Glomerular visceral epithelial cell (primary cell): Measurements from ENCODE around the gene NRIP2.
A peak's percentile ranks its signal among the peaks of the same experiment; 100 is the strongest.
"Not testable (repeated sequence)": the region's sequence is repeated elsewhere in the genome, so short reads cannot be mapped to it uniquely, and the experiment has no call there.

Experiments used
- DNase-seq: peaks from one replicate; pipeline ENCODE4 v3.0.0-alpha.2; 2016; ENCODE audit errors: extremely low spot score

NRIP2 gene, protein sequence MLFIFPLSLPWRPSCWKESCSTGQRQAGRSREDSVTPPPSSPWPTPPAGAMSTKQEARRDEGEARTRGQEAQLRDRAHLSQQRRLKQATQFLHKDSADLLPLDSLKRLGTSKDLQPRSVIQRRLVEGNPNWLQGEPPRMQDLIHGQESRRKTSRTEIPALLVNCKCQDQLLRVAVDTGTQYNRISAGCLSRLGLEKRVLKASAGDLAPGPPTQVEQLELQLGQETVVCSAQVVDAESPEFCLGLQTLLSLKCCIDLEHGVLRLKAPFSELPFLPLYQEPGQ

GRCh38 chr12:2834581-2835491 is at the start of gene NRIP2:
Gene NRIP2 (minus strand): TSS chr12:2835035. CDS start chr12:2834983, 52 bp downstream.
- no peak for DNase-seq

GRCh38 chr12:2879853-2880252 is 45.0 kb upstream of the NRIP2 start:
- DNase-seq, result no peak

DNA sequence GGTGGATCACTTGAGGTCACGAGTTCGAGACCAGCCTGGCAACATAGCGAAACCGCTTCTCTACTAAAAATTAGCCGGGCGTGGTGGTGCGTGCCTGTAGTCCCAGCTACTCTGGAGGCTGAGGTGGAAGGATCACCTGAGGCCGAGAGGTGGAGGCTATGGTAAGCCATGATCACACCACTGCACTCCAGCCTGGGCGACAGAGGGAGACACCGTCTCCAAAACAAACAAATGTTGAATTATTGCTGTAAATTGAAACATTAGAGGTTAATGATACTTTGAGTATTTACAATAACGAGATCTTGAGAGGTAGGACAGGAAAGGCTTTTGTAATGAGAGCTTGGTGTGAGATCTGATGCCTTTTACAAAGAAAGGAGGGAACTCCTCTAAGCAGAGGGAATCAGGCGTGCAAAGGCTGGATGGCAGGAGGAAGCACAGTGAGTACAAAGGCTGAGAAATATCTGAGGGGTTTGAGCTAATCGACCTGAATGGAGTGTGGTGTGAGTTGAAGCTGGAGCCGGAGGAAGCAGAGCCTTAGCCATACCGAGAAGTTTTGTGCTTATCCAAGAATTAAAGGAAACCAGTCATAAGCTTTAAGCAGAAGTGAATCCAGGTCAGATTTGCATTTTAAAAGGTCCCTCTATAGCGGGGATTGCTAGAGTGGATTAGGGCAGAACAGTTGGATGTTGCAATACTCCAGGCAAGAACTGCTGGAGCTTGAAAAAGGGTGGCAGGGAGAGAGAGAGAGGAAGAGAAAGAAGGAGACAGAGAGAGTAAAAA is 43.3 kb upstream of the NRIP2 start:
- DNase-seq, result peak; percentile 46

GRCh38 chr12:2877047-2877952 is 42.5 kb upstream of the NRIP2 start, which contains the start of the genes FOXM1 and RHNO1:
Gene FOXM1 (minus strand): TSS chr12:2877174. CDS start chr12:2874478, 2,696 bp downstream.
Gene RHNO1 (plus strand): TSS chr12:2877223. CDS start chr12:2885367, 8,144 bp downstream.
- peak; percentile 86 for DNase-seq

- DNase-seq, result peak; percentile 18
Observed at GRCh38 chr12:2876431-2877046, 41.7 kb upstream of the NRIP2 start.

GRCh38 chr12:2868986-2869632 is 34.3 kb upstream of the NRIP2 start:
- DNase-seq, result not testable (repeated sequence)

GRCh38 chr12:2864198-2864597 is 29.4 kb upstream of the NRIP2 start:
- DNase-seq, result no peak

GRCh38 chr12:2863402-2863801 is 28.6 kb upstream of the NRIP2 start:
- DNase-seq, result not testable (repeated sequence)

DNA sequence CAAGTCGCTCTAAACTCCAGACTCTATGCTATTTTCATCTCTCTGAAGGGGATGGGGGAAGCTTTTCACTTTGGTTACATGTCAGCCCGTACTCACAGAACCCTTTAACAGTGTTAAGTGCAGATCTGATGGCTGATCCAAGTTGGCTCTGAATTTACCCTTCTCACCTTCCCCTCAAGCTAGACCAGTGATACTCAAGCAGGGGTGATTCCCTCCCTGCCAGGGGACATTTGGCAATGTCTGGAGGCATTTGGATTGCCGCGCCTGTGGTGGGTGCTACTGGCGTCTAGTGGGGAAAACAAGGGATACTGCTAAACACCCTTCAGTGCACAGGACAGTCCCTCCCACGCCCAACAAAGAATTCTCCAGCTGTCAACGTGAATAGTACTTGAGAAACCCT is 28.0 kb upstream of the NRIP2 start:
- DNase-seq, result no peak

GRCh38 chr12:2860170-2860569 is 25.3 kb upstream of the NRIP2 start:
- DNase-seq, result no peak

- no peak for DNase-seq
Observed at GRCh38 chr12:2858944-2859421, 24.1 kb upstream of the NRIP2 start.

DNA sequence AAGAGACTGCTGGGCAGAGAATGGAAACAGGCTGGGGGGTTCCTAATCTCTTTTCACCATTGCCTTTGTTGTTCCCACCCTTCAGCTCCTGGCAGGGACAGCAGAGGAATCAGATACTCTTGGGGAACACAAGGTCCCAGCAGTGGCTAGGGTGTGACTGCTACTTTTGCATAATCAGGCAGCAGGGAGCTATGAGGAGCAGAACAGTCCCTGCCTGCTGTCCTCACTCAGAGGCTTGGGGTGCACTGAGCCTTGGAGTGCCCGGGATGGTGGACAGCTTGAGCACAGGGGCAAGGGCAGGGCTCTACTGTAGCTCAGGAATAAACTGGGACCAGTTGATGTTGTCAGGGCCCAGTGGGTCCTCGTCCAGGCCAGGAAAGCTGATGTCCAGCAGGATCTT is 23.5 kb upstream of the NRIP2 start:
- no peak for DNase-seq

- DNase-seq, result no peak
Observed at GRCh38 chr12:2857576-2857975, 22.7 kb upstream of the NRIP2 start.

GRCh38 chr12:2857021-2857431 is 22.2 kb upstream of the NRIP2 start, which contains the start of gene TEX52:
Gene TEX52 (minus strand): TSS chr12:2857039. CDS start chr12:2857026, 13 bp downstream.
- DNase-seq, result peak; percentile 16

GRCh38 chr12:2856051-2856450 is 21.2 kb upstream of the NRIP2 start:
- DNase-seq, result no peak

- no peak for DNase-seq
Observed at GRCh38 chr12:2855546-2855945, 20.7 kb upstream of the NRIP2 start.

DNA sequence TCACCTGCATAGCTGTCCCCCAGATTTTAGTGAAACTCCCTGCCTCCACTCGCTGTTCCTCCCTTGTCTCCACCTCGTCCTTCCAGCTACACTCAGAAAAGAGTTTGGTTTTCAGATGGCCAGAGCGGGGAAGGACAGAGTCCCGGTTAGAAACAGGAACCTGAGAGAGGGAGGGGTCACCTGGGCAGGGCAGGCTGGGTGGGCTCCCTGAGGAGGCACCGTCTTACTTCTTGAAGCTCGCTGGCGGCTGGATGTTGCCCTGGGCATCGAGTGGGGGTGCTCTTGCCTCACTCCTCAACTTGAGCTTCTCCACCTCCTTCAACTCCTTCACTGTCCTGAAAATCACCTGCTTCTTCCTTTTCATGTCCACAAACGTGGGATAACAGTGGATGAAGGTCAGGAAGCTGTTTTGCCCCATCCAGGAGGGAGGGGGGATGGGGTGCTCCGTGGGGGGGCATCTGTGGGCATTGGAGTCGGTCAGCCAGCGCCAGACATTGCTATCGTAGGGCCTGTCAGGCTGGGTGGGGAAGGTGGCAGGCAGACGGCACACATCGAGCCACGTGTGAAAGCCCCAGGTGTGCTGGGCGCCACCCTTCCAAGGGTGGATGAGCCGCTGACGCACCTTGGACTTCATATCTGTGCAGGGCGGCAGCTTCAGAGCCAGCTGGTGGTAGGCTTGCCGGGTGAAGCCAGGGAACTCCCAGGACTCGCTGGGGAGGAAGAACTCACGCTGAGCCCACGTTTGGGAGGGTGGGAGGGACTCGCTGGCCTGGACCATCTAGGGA is 20.0 kb upstream of the NRIP2 start:
- no peak for DNase-seq

DNA sequence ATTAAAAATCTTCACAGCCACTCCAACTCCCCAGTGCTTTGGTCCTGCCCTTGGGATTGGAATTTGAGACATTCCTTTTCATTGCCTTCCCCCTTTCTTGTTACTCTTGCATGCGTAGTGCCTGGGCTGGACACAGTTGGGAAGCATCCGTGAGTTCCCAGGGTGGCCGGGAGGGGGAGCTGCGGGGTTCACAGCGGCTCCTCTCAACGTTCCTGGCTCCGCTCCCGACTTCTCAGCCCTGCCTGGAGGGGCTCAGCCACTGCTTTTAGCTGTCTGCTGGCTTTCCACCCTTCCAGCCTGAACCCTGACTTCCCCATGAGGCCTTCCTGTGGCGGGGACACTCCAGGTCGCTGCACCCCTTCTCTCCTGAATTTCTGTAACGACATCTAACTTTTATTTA is 18.8 kb upstream of the NRIP2 start:
- peak; percentile 58 for DNase-seq

- DNase-seq, result no peak
Observed at GRCh38 chr12:2851931-2852330, 17.1 kb upstream of the NRIP2 start.
